HEK293 (cell line): ENCODE results near the gene ALOXE3.

ENCODE experiments used
- FEZF1 ChIP-seq: fragments of 450-650 bp; formaldehyde crosslinking; IDR thresholded peaks from 2 replicates; pipeline ENCODE4 v1.5.1; 2016; ENCODE audit warnings: missing biosample characterization, missing genetic modification characterization
- GLIS2 ChIP-seq: fragments of 450-650 bp; formaldehyde crosslinking; IDR thresholded peaks from 2 replicates; pipeline ENCODE4 v1.5.1; 2016; ENCODE audit warnings: missing biosample characterization, missing genetic modification characterization
- HOXD13 ChIP-seq: sonication (generic); formaldehyde crosslinking; IDR thresholded peaks from 2 replicates; pipeline ENCODE4 v1.8.0; 2022; ENCODE audit warnings: missing genetic modification reagents, borderline replicate concordance
- SCRT1 ChIP-seq: fragments of 450-650 bp; formaldehyde crosslinking; IDR thresholded peaks from 2 replicates; pipeline ENCODE4 v1.5.1; 2016; ENCODE audit warnings: missing biosample characterization, missing genetic modification characterization, borderline replicate concordance
- SCRT2 ChIP-seq: fragments of 450-650 bp; formaldehyde crosslinking; IDR thresholded peaks from 2 replicates; pipeline ENCODE4 v1.5.1; 2016; ENCODE audit warnings: missing biosample characterization, missing genetic modification characterization
- YY1 ChIP-seq: fragments of 450-650 bp; formaldehyde crosslinking; IDR thresholded peaks from 2 replicates; pipeline ENCODE4 v1.5.1; 2018; ENCODE audit warnings: missing biosample characterization, missing genetic modification characterization
- ZBTB1 ChIP-seq: fragments of 450-650 bp; formaldehyde crosslinking; IDR thresholded peaks from 2 replicates; pipeline ENCODE4 v1.5.1; 2016; ENCODE audit warnings: missing biosample characterization, missing genetic modification characterization
- ZBTB6 ChIP-seq: fragments of 450-650 bp; formaldehyde crosslinking; IDR thresholded peaks from 2 replicates; pipeline ENCODE4 v1.5.1; 2017; ENCODE audit warnings: missing biosample characterization, missing genetic modification characterization
- ZEB2 ChIP-seq: fragments of 450-650 bp; formaldehyde crosslinking; IDR thresholded peaks from 2 replicates; pipeline ENCODE4 v1.5.1; 2016; ENCODE audit warnings: missing biosample characterization, missing genetic modification characterization
- ZIC2 ChIP-seq: fragments of 450-650 bp; formaldehyde crosslinking; IDR thresholded peaks from 2 replicates; pipeline ENCODE4 v1.5.1; 2016; ENCODE audit warnings: missing biosample characterization, missing genetic modification characterization
- ZNF112 ChIP-seq: fragments of 450-650 bp; formaldehyde crosslinking; IDR thresholded peaks from 2 replicates; pipeline ENCODE4 v1.5.0; 2017; ENCODE audit warnings: missing biosample characterization, missing genetic modification characterization
- ZNF138 ChIP-seq: fragments of 450-650 bp; formaldehyde crosslinking; IDR thresholded peaks from 2 replicates; pipeline ENCODE4 v1.5.1; 2016; ENCODE audit warnings: missing biosample characterization, missing genetic modification characterization, borderline replicate concordance
- ZNF146 ChIP-seq: fragments of 450-650 bp; formaldehyde crosslinking; IDR thresholded peaks from 2 replicates; pipeline ENCODE4 v1.5.1; 2016; ENCODE audit warnings: missing biosample characterization, missing genetic modification characterization
- ZNF16 ChIP-seq: fragments of 450-650 bp; formaldehyde crosslinking; IDR thresholded peaks from 2 replicates; pipeline ENCODE4 v1.5.1; 2016; ENCODE audit warnings: low read depth, missing biosample characterization, missing genetic modification characterization
- ZNF202 ChIP-seq: fragments of 450-650 bp; formaldehyde crosslinking; IDR thresholded peaks from 2 replicates; pipeline ENCODE4 v1.5.1; 2016; ENCODE audit warnings: missing biosample characterization, missing genetic modification characterization, borderline replicate concordance
- ZNF221 ChIP-seq: fragments of 450-650 bp; formaldehyde crosslinking; IDR thresholded peaks from 2 replicates; pipeline ENCODE4 v1.5.1; 2017; ENCODE audit warnings: missing biosample characterization, missing genetic modification characterization, borderline replicate concordance
- ZNF350 ChIP-seq: fragments of 450-650 bp; formaldehyde crosslinking; IDR thresholded peaks from 2 replicates; pipeline ENCODE4 v1.5.0; 2017; ENCODE audit warnings: missing biosample characterization, mild to moderate bottlenecking, missing genetic modification characterization
- ZNF623 ChIP-seq: fragments of 450-650 bp; formaldehyde crosslinking; IDR thresholded peaks from 2 replicates; pipeline ENCODE4 v1.5.1; 2016; ENCODE audit warnings: missing biosample characterization, missing genetic modification characterization
- ZNF626 ChIP-seq: fragments of 450-650 bp; sonication (Bioruptor Pico); formaldehyde crosslinking; IDR thresholded peaks from 2 replicates; pipeline ENCODE4 v1.5.1; 2018; ENCODE audit warnings: missing biosample characterization, missing genetic modification characterization, inconsistent platforms
- ZNF629 ChIP-seq: fragments of 450-650 bp; formaldehyde crosslinking; IDR thresholded peaks from 2 replicates; pipeline ENCODE4 v1.5.1; 2017; ENCODE audit warnings: missing biosample characterization, missing genetic modification characterization
- ZNF76 ChIP-seq: fragments of 450-650 bp; formaldehyde crosslinking; IDR thresholded peaks from 2 replicates; pipeline ENCODE4; 2016; ENCODE audit warnings: low read depth, missing biosample characterization, missing genetic modification characterization, borderline replicate concordance
- ZNF777 ChIP-seq: fragments of 450-650 bp; formaldehyde crosslinking; IDR thresholded peaks from 2 replicates; pipeline ENCODE4 v1.5.1; 2017; ENCODE audit warnings: missing biosample characterization, missing genetic modification characterization, borderline replicate concordance
- ZNF792 ChIP-seq: fragments of 450-650 bp; formaldehyde crosslinking; IDR thresholded peaks from 2 replicates; pipeline ENCODE4 v1.5.1; 2016; ENCODE audit warnings: missing biosample characterization, missing genetic modification characterization
- ZSCAN5A ChIP-seq: fragments of 450-650 bp; formaldehyde crosslinking; IDR thresholded peaks from 2 replicates; pipeline ENCODE4 v1.5.1; 2016; ENCODE audit warnings: missing biosample characterization, missing genetic modification characterization
- TF ChIP-seq, protein P1 (sequence below): fragments of 450-650 bp; formaldehyde crosslinking; IDR thresholded peaks from 2 replicates; pipeline ENCODE4 v1.5.1; 2016; ENCODE audit warnings: missing biosample characterization, missing genetic modification characterization
- TF ChIP-seq, protein P2 (sequence below): fragments of 450-650 bp; formaldehyde crosslinking; IDR thresholded peaks from 2 replicates; pipeline ENCODE4 v1.5.1; 2016; ENCODE audit warnings: missing biosample characterization, missing genetic modification characterization
- TF ChIP-seq, protein P3 (sequence below): fragments of 450-650 bp; formaldehyde crosslinking; IDR thresholded peaks from 2 replicates; pipeline ENCODE4 v1.5.1; 2016; ENCODE audit warnings: missing biosample characterization, missing genetic modification characterization
- TF ChIP-seq, protein P4 (sequence below): fragments of 450-650 bp; formaldehyde crosslinking; IDR thresholded peaks from 2 replicates; pipeline ENCODE4 v1.5.1; 2016; ENCODE audit warnings: missing biosample characterization, missing genetic modification characterization
- TF ChIP-seq, protein P5 (sequence below): sonication (generic); formaldehyde crosslinking; IDR thresholded peaks from 2 replicates; pipeline ENCODE4 v1.8.1; 2022; ENCODE audit warnings: mild to moderate bottlenecking, moderate library complexity, missing genetic modification reagents

Gene ALOXE3

DNA sequence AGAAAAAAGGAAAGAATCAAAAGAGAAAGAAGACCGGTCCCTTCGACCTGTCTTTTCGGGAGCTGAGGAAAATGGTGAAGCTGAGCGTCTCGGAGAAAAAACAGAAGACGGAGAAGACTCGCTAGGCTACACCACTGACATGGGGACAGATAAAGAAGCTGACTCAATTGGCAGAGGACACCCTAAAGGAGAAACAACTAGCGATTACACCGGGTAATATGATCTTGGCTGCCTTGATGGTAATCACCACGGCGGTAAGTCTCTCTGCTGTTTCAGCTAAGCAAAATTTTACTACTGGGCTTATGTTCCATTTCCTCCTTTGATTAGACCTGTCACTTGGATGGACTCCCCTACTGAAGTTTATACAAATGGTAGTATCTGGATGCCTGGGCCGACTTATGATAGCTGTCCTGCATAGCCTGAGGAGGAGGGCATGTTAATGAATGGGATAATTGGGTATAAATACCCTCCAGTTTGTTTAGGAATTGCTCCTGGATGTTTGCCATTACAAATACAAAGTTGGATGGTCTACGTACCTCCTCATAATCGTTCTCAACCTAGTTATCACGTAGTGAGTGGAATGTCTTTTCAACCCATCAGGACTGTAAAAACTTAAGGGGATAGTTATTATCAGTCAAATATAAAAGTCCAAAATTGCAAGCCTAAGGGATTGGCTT lies 55.4 kb downstream of the ALOXE3 start (continued):
- TF ChIP-seq, protein P1, sequence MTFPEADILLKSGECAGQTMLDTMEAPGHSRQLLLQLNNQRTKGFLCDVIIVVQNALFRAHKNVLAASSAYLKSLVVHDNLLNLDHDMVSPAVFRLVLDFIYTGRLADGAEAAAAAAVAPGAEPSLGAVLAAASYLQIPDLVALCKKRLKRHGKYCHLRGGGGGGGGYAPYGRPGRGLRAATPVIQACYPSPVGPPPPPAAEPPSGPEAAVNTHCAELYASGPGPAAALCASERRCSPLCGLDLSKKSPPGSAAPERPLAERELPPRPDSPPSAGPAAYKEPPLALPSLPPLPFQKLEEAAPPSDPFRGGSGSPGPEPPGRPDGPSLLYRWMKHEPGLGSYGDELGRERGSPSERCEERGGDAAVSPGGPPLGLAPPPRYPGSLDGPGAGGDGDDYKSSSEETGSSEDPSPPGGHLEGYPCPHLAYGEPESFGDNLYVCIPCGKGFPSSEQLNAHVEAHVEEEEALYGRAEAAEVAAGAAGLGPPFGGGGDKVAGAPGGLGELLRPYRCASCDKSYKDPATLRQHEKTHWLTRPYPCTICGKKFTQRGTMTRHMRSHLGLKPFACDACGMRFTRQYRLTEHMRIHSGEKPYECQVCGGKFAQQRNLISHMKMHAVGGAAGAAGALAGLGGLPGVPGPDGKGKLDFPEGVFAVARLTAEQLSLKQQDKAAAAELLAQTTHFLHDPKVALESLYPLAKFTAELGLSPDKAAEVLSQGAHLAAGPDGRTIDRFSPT (tag by site-specific recombination), result no peak
- TF ChIP-seq ZNF626 (no peak), ZIC2 (tag by site-specific recombination) (no peak), ZSCAN5A (no peak), GLIS2 (tag by site-specific recombination) (no peak), ZNF16 (no peak), HOXD13 (no peak), ZNF221 (tag by site-specific recombination) (no peak), ZBTB1 (tag by site-specific recombination) (no peak), ZNF138 (no peak), ZBTB6 (tag by site-specific recombination) (no peak), SCRT1 (tag by site-specific recombination) (no peak), FEZF1 (tag by site-specific recombination) (peak; percentile 73), SCRT2 (tag by site-specific recombination) (no peak), ZNF350 (tag by site-specific recombination) (no peak), YY1 (no peak), ZNF629 (peak; percentile 66), ZNF777 (tag by site-specific recombination) (no peak), ZNF623 (tag by site-specific recombination) (no peak), ZEB2 (no peak), ZNF112 (tag by site-specific recombination) (no peak), ZNF76 (tag by site-specific recombination) (no peak), ZNF202 (tag by site-specific recombination) (no peak), ZNF792 (tag by site-specific recombination) (no peak), ZNF146 (no peak)
- TF ChIP-seq, protein P2, sequence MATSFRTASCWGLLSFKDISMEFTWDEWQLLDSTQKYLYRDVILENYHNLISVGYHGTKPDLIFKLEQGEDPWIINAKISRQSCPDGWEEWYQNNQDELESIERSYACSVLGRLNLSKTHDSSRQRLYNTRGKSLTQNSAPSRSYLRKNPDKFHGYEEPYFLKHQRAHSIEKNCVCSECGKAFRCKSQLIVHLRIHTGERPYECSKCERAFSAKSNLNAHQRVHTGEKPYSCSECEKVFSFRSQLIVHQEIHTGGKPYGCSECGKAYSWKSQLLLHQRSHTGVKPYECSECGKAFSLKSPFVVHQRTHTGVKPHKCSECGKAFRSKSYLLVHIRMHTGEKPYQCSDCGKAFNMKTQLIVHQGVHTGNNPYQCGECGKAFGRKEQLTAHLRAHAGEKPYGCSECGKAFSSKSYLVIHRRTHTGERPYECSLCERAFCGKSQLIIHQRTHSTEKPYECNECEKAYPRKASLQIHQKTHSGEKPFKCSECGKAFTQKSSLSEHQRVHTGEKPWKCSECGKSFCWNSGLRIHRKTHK (tag by site-specific recombination), result no peak
- TF ChIP-seq, protein P3, sequence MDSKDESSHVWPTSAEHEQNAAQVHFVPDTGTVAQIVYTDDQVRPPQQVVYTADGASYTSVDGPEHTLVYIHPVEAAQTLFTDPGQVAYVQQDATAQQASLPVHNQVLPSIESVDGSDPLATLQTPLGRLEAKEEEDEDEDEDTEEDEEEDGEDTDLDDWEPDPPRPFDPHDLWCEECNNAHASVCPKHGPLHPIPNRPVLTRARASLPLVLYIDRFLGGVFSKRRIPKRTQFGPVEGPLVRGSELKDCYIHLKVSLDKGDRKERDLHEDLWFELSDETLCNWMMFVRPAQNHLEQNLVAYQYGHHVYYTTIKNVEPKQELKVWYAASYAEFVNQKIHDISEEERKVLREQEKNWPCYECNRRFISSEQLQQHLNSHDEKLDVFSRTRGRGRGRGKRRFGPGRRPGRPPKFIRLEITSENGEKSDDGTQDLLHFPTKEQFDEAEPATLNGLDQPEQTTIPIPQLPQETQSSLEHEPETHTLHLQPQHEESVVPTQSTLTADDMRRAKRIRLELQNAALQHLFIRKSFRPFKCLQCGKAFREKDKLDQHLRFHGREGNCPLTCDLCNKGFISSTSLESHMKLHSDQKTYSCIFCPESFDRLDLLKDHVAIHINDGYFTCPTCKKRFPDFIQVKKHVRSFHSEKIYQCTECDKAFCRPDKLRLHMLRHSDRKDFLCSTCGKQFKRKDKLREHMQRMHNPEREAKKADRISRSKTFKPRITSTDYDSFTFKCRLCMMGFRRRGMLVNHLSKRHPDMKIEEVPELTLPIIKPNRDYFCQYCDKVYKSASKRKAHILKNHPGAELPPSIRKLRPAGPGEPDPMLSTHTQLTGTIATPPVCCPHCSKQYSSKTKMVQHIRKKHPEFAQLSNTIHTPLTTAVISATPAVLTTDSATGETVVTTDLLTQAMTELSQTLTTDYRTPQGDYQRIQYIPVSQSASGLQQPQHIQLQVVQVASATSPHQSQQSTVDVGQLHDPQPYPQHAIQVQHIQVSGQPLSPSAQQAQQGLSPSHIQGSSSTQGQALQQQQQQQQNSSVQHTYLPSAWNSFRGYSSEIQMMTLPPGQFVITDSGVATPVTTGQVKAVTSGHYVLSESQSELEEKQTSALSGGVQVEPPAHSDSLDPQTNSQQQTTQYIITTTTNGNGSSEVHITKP (tag by site-specific recombination), result peak; percentile 99
- TF ChIP-seq, protein P4, sequence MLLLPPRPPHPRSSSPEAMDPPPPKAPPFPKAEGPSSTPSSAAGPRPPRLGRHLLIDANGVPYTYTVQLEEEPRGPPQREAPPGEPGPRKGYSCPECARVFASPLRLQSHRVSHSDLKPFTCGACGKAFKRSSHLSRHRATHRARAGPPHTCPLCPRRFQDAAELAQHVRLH, result 0 out of 2 replicates have a peak, but pooled peaks have one; percentile 62
- TF ChIP-seq, protein P5, sequence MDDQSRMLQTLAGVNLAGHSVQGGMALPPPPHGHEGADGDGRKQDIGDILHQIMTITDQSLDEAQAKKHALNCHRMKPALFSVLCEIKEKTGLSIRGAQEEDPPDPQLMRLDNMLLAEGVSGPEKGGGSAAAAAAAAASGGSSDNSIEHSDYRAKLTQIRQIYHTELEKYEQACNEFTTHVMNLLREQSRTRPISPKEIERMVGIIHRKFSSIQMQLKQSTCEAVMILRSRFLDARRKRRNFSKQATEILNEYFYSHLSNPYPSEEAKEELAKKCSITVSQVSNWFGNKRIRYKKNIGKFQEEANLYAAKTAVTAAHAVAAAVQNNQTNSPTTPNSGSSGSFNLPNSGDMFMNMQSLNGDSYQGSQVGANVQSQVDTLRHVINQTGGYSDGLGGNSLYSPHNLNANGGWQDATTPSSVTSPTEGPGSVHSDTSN (CRISPR knock-in tag), result no peak
